Stimulated activated CD4-positive, alpha-beta T cell treated with anti-CD3 and anti-CD28 coated beads, Interleukin-2, amount 100 ng/mL, for 4 hours (primary cell): Measurements from ENCODE around the gene CFAP97D2.
"Not testable (repeated sequence)": the region's sequence is repeated elsewhere in the genome, so short reads cannot be mapped to it uniquely, and the experiment has no call there.

Experiments
- DNase-seq: peaks from one replicate; pipeline ENCODE4 v3.0.0-alpha.2; 2020; ENCODE audit warnings: low read depth

The CFAP97D2 gene

GRCh38 chr13:114143806-114144605 lies 35.1 kb upstream of the CFAP97D2 start:
- DNase-seq = no peak

- DNase-seq = no peak
Measured at GRCh38 chr13:114144606-114145244, 34.3 kb upstream of the CFAP97D2 start.

- no peak for DNase-seq
Measured at GRCh38 chr13:114145256-114145655, 33.8 kb upstream of the CFAP97D2 start.

- DNase-seq = no peak
Measured at GRCh38 chr13:114145722-114146121, 33.3 kb upstream of the CFAP97D2 start.

GRCh38 chr13:114146173-114146572 lies 32.9 kb upstream of the CFAP97D2 start:
- DNase-seq = no peak

- DNase-seq = no peak
Measured at GRCh38 chr13:114146629-114147028, 32.4 kb upstream of the CFAP97D2 start.

- DNase-seq = no peak
Measured at GRCh38 chr13:114147803-114148520, 31.1 kb upstream of the CFAP97D2 start.

GRCh38 chr13:114148521-114148855 lies 30.6 kb upstream of the CFAP97D2 start:
- peak; percentile 67 for DNase-seq

- not testable (repeated sequence) for DNase-seq
Measured at GRCh38 chr13:114148886-114149285, 30.2 kb upstream of the CFAP97D2 start.

GRCh38 chr13:114149774-114150740 lies 29.0 kb upstream of the CFAP97D2 start:
- DNase-seq = no peak

GRCh38 chr13:114151031-114151430 lies 28.0 kb upstream of the CFAP97D2 start:
- no peak for DNase-seq

- DNase-seq = peak; percentile 52
Measured at GRCh38 chr13:114151565-114152284, 27.3 kb upstream of the CFAP97D2 start.

GRCh38 chr13:114152285-114152645 lies 26.8 kb upstream of the CFAP97D2 start:
- no peak for DNase-seq

- DNase-seq = no peak
Measured at GRCh38 chr13:114152831-114153371, 26.2 kb upstream of the CFAP97D2 start.

- no peak for DNase-seq
Measured at GRCh38 chr13:114153485-114154080, 25.5 kb upstream of the CFAP97D2 start.

GRCh38 chr13:114154476-114154875 lies 24.6 kb upstream of the CFAP97D2 start:
- no peak for DNase-seq

- no peak for DNase-seq
Measured at GRCh38 chr13:114155320-114155719, 23.7 kb upstream of the CFAP97D2 start.

- no peak for DNase-seq
Measured at GRCh38 chr13:114155926-114156883, 22.9 kb upstream of the CFAP97D2 start.

GRCh38 chr13:114157869-114158495 lies 21.1 kb upstream of the CFAP97D2 start:
- no peak for DNase-seq
